ENCODE data around the gene SKIDA1. TPM values are rescaled to one million over a fixed set of nuclear protein-coding genes. Genes with fewer than 3 reads are reported as not detected.
"Not testable (repeated sequence)": the region's sequence is repeated elsewhere in the genome, so short reads cannot be mapped to it uniquely, and the experiment has no call there.

The SKIDA1 gene
- total and polyA plus RNA-seq, 2 of the 4 experiments (the other 2 are of a cell fraction), result 0.36 to 0.72 TPM

GRCh38 chr10:21535976-21536375, 10.5 kb upstream of the SKIDA1 start:
- H3K4me1 ChIP-seq (ENCODE audit: control insufficient read depth, insufficient read depth, low read length); H3K14ac ChIP-seq (replicated peaks; ENCODE audit: low read depth, low read length); H2BK5ac ChIP-seq (ENCODE audit: low read depth, low read length, poor library complexity, severe bottlenecking); dilution Hi-C loops (cut with HindIII; ENCODE audit: low sequenced_read_pairs, unreplicated experiment); H2BK20ac ChIP-seq (ENCODE audit: low read depth, low read length); H4K8ac ChIP-seq (ENCODE audit: low read depth in 2 of 2, low read length in 2 of 2); H3K9ac ChIP-seq (ENCODE audit: low read depth, low read length); H2AK5ac ChIP-seq (ENCODE audit: low read depth, low read length); H2AFZ ChIP-seq (replicated peaks; ENCODE audit: low read length, poor library complexity); H4K20me1 ChIP-seq (ENCODE audit: insufficient read depth, low read length); H2BK15ac ChIP-seq (ENCODE audit: low read depth, low read length); H3K27me3 ChIP-seq (ENCODE audit: control insufficient read depth, insufficient read depth, low read length); H4K91ac ChIP-seq (ENCODE audit: insufficient read depth, low read depth, low read length); H4K5ac ChIP-seq (ENCODE audit: low read depth, low read length); POLR2A ChIA-PET (ENCODE audit: unreplicated experiment); H3K56ac ChIP-seq (ENCODE audit: extremely low read depth, insufficient read depth, low read length); H3K9me1 ChIP-seq (ENCODE audit: insufficient read depth, low read length); H3K4me3 ChIP-seq (ENCODE audit: insufficient read depth, low read depth, low read length); CTCF ChIA-PET; H3K18ac ChIP-seq (ENCODE audit: low read depth, low read length); H3K27ac ChIP-seq (ENCODE audit: insufficient read depth, low read length); BruUV-seq (replicated peaks); H2AK9ac ChIP-seq (replicated peaks; ENCODE audit: low read depth, low read length, poor library complexity); H3K4ac ChIP-seq (ENCODE audit: low read depth, low read length); H2BK120ac ChIP-seq (ENCODE audit: low read depth, low read length); H3K9me3 ChIP-seq (ENCODE audit: control insufficient read depth, insufficient read depth, low read length); H3K23ac ChIP-seq (ENCODE audit: low read depth, low read length); ATAC-seq (ENCODE audit: low read depth); DNase-seq: not testable (repeated sequence)
- 96% methylated on average over 4 of the region's 9 CpGs; no CpG with 5 or more reads in 1 of the 2 experiments for WGBS, 2 experiments (ENCODE audit: extremely low coverage in 2 of 2, insufficient read length in 1 of 2)
- Histone ChIP-seq H3K79me1 (ENCODE audit: low read depth in 1 of 2, low read length in 2 of 2) (peaks cover 8 to 21% of the 10 kb centered on the region in 2 experiments; a peak in 3 of 4 replicates), H3K4me2 (ENCODE audit: low read depth, low read length) (peak overlapping the region; percentile 81; the same call in 1 of the 2 replicates), H3K36me3 (ENCODE audit: control insufficient read depth, insufficient read depth, low read length) (peaks cover 14% of the 10 kb centered on the region)
- intact Hi-C loops (cut with micrococcal nuclease) (loop anchor here (2.0 kb wide), 1 partner anchor 257 kb away; no protein-coding TSS in a partner anchor), in situ Hi-C loops (cut with MboI; ENCODE audit: low sequenced_read_pairs) (loop anchor here (5.0 kb wide), 1 partner anchor 39 kb away; no protein-coding TSS in a partner anchor)
